GM06990 (cell line): ENCODE data around the gene HAUS8.
"Not testable (repeated sequence)": the region's sequence is repeated elsewhere in the genome, so short reads cannot be mapped to it uniquely, and the experiment has no call there.

Source experiments
- DNase-seq: peaks from one replicate; pipeline ENCODE4 v3.0.0-alpha.2; 2011; ENCODE audit not compliant: insufficient read length; ENCODE audit errors: extremely low read depth
- H3K27me3 ChIP-seq: replicated peaks from 2 replicates; pipeline ENCODE4 v1.6.0; 2011; ENCODE audit warnings: low read length; ENCODE audit not compliant: control insufficient read depth, insufficient read depth
- H3K36me3 ChIP-seq: 2 replicates; pipeline ENCODE4 v1.5.1; 2011; ENCODE audit warnings: low read length; ENCODE audit not compliant: control insufficient read depth, insufficient read depth
- H3K4me3 ChIP-seq: replicated peaks from 2 replicates; pipeline ENCODE4 v1.5.1; 2011; ENCODE audit warnings: low read depth, mild to moderate bottlenecking, control low read depth, low read length
- TF ChIP-seq, protein P1 (sequence below): IDR thresholded peaks from 2 replicates; pipeline ENCODE4 v1.5.1; 2011; ENCODE audit warnings: low read length, control low read depth, mild to moderate bottlenecking, inconsistent platforms; ENCODE audit not compliant: insufficient read depth, poor library complexity, severe bottlenecking

Gene HAUS8

DNA sequence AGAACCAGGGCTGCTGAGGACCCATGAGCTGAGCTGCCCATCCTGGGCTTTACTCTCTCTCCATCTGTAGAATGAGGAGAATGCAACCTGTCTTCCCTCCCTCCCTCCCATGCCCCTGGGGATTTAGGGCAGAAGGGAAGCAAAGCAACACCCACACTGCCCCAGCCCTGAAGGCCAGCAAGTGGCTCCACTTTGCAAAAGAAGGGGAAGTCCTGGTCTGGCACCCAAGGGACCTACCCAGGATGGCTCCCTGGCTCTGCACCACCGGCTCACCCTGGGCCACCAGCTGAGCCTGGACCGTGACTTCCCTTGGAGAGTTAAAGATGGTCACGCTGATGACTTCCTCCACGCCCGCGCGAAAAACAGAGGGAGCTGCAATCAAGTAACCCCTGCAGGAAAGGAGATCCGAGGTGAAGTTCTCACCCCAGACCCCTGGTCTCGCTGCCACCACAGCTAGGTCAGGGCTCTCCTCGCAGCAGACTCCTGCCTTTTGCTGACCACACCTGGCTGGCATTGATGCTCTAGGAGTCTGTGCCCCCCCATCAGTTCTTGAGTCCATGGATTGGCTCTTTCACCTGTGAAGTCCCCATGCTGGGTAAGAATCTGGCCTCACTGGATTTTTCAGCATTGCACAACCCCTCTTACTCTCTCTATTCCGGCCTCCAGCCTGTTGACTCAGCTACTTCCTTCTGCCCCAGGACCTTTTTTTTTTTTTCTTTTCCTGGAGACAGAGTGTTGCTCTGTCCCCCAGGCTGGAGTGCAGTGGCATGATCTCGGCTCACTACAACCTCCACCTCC, 53.3 kb downstream of the HAUS8 start:
- Histone ChIP-seq H3K4me3 (no peak overlapping the region), H3K36me3 (no peaks in the 10 kb centered on the region), H3K27me3 (no peaks in the 10 kb centered on the region; the same call in none of the 2 replicates)
- TF ChIP-seq, protein P1, sequence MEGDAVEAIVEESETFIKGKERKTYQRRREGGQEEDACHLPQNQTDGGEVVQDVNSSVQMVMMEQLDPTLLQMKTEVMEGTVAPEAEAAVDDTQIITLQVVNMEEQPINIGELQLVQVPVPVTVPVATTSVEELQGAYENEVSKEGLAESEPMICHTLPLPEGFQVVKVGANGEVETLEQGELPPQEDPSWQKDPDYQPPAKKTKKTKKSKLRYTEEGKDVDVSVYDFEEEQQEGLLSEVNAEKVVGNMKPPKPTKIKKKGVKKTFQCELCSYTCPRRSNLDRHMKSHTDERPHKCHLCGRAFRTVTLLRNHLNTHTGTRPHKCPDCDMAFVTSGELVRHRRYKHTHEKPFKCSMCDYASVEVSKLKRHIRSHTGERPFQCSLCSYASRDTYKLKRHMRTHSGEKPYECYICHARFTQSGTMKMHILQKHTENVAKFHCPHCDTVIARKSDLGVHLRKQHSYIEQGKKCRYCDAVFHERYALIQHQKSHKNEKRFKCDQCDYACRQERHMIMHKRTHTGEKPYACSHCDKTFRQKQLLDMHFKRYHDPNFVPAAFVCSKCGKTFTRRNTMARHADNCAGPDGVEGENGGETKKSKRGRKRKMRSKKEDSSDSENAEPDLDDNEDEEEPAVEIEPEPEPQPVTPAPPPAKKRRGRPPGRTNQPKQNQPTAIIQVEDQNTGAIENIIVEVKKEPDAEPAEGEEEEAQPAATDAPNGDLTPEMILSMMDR, result no peak
- no peak for DNase-seq

DNA sequence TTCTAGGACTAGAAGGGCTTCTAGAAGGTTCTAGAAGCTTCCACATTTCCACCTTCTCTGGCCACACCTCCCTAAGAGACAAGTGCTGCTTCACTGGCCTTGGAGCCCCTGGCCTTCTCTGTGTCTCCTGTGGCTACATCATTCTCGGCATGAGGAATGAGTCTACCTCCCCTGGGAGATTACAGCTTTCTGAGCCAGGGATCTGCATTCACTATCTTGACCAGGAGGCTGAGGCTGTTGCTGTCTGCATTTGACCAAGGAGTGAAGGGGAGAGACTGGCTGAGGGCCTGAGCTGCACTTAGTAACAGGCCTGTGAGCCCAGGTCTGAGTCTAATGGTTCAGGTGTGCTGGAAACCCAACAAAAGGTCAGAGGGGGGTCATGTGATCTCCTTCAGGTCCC, 53.9 kb downstream of the HAUS8 start:
- TF ChIP-seq, protein P1, result no peak
- Histone ChIP-seq H3K36me3 (no peaks in the 10 kb centered on the region), H3K27me3 (no peaks in the 10 kb centered on the region; the same call in none of the 2 replicates), H3K4me3 (no peak overlapping the region)
- DNase-seq, result no peak

DNA sequence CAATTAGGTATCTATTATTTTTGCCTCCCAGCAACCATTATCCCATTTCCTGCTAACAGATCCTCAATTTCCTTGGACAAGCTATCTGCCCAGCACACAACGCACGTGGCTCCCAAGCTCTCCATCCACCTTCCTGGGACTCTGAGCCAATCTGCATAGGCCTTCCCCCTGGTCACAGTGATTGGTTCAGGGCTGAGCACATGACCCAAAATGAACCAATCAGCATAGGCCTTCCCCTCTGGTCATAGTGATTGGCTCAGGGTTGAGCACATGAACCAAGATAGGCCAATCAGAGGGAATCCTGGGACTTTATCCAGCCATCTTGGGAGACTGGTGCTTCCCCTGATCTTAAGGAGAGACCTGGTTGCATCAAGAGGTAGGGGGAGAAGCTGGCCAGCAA, 54.4 kb downstream of the HAUS8 start:
- TF ChIP-seq, protein P1, result no peak
- Histone ChIP-seq H3K4me3 (no peak overlapping the region), H3K27me3 (no peaks in the 10 kb centered on the region; the same call in none of the 2 replicates), H3K36me3 (no peaks in the 10 kb centered on the region)
- DNase-seq, result no peak

DNA sequence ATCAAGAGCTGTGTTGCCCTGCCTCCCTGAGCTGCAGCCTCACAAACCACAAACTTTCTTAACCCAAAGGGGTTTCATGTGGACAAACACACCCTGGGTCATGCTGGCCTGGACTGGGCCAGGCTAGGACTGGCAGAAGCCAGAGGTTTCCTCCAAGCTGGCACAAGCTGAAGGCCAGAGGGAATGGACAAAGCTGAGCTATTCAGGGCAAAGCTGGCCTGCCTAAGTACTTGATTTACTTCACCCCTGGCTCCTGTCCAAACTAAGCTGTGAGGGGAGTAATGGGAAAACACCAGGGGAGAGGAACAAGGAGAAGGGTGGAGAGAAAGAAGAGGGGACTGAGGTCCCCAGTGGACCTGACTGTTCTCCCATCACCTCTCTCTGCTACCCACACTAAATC, 54.9 kb downstream of the HAUS8 start:
- TF ChIP-seq, protein P1, result no peak
- no peaks in the 10 kb centered on the region; the same call in none of the 2 replicates for H3K27me3 ChIP-seq
- H3K4me3 ChIP-seq, result no peak overlapping the region
- no peak for DNase-seq
- H3K36me3 ChIP-seq, result no peaks in the 10 kb centered on the region

DNA sequence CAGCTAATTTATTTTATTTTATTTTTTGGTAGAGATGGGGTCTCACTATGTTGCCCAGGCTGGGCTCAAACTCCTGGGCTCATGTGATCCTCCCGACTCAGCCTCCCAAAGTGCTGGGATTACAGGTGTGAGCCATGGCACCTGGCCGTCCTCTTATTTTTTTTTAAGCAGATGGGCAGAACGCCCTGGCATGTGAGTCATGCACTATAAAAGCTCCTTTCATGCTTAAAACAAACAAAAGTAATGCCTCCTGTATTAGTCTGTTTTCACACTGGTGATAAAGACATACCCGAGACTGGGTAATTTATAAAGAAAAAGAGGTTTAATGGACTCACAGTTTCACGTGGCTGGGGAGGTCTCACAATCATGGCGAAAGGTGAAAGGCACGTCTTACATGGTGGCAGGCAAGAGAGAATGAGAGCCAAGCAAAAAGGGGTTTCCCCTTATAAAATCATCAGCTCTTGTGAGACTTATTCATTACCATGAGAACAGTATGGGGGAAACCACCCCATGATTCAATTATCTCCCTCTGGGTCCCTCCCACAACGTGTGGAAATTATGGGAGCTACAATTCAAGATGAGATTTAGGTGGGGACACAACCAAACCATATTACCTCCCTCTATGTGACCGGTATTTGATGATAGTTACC, 60.9 kb downstream of the HAUS8 start:
- not testable (repeated sequence) for DNase-seq, H3K36me3 ChIP-seq, H3K4me3 ChIP-seq, H3K27me3 ChIP-seq

DNA sequence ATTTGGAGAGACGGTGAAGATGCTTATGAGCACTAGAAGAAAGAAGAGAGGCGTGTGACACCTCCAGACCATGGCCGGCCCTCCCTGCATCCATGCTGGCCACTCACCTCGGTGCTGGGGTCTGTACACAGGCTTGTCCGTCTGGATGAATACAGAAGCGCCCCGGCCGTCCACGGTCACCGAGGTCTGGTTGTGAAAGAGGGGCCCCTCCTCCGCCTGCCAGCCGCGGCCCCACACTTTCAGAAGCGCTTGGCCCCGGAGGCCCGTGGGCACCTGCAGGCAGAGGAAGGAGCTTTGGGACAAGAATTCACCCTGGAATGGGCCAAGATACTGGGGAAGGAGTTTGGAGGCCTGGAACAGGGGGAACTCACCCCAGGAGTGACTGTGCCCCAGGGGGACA, 63.8 kb downstream of the HAUS8 start:
- Histone ChIP-seq H3K27me3 (no peaks in the 10 kb centered on the region), H3K36me3 (no peaks in the 10 kb centered on the region), H3K4me3 (no peak overlapping the region)
- no peak for DNase-seq
- TF ChIP-seq, protein P1, result no peak
